NCI-H1105 treated with DMSO at 0.1 percent for 48 hours (cell line): Measurements from ENCODE around the gene ZNF22.
A peak's percentile ranks its signal among the peaks of the same experiment; 100 is the strongest.
"Not testable (repeated sequence)": the region's sequence is repeated elsewhere in the genome, so short reads cannot be mapped to it uniquely, and the experiment has no call there.

Experiments
- DNase-seq: peaks from one replicate; lab custom pipeline; 2025; lab: John Stamatoyannopoulos, UW

Gene ZNF22

GRCh38 chr10:44991571-44991970, 9.2 kb upstream of the ZNF22 start:
- no peak for DNase-seq

- no peak for DNase-seq
Observed at GRCh38 chr10:44992070-44992731, 8.5 kb upstream of the ZNF22 start.

- no peak for DNase-seq
Observed at GRCh38 chr10:44992732-44993225, 7.9 kb upstream of the ZNF22 start.

GRCh38 chr10:44993226-44993921, 7.3 kb upstream of the ZNF22 start:
- no peak for DNase-seq

GRCh38 chr10:44993922-44994751, 6.6 kb upstream of the ZNF22 start:
- no peak for DNase-seq

GRCh38 chr10:44994752-44995530, 5.8 kb upstream of the ZNF22 start:
- no peak for DNase-seq

- DNase-seq: no peak
Observed at GRCh38 chr10:44995581-44995913, 5.2 kb upstream of the ZNF22 start.

GRCh38 chr10:44995914-44996669, 4.6 kb upstream of the ZNF22 start:
- DNase-seq: no peak

- DNase-seq: no peak
Observed at GRCh38 chr10:44997105-44997748, 3.5 kb upstream of the ZNF22 start.

GRCh38 chr10:44998146-44998631, 2.5 kb upstream of the ZNF22 start:
- no peak for DNase-seq

GRCh38 chr10:45000138-45000751, 478 bp upstream of the ZNF22 start:
- no peak for DNase-seq

GRCh38 chr10:45001381-45002148, 842 bp downstream of the ZNF22 start:
- DNase-seq: peak; percentile 44

- DNase-seq: no peak
Observed at GRCh38 chr10:45003432-45004000, 2.8 kb downstream of the ZNF22 start.

- DNase-seq: no peak
Observed at GRCh38 chr10:45004661-45005060, 3.9 kb downstream of the ZNF22 start.

- DNase-seq: no peak
Observed at GRCh38 chr10:45005284-45005683, 4.6 kb downstream of the ZNF22 start.

GRCh38 chr10:45006276-45007030, 5.7 kb downstream of the ZNF22 start:
- no peak for DNase-seq

GRCh38 chr10:45008524-45009161, 7.9 kb downstream of the ZNF22 start:
- DNase-seq: peak; percentile 79

GRCh38 chr10:45014557-45014956, 13.8 kb downstream of the ZNF22 start:
- not testable (repeated sequence) for DNase-seq
